Skeletal muscle cell (primary cell): ENCODE measurements around the gene UBP1.
"Not testable (repeated sequence)": the region's sequence is repeated elsewhere in the genome, so short reads cannot be mapped to it uniquely, and the experiment has no call there.

Experiments used
- DNase-seq: peaks from one replicate; pipeline ENCODE4 v3.0.0-alpha.2; 2010; ENCODE audit warnings: low read depth
- H3K4me3 ChIP-seq: 2 replicates; pipeline ENCODE4 v1.5.1; 2011; ENCODE audit warnings: low read depth, mild to moderate bottlenecking, control low read depth, low read length, moderate library complexity

UBP1 gene

DNA sequence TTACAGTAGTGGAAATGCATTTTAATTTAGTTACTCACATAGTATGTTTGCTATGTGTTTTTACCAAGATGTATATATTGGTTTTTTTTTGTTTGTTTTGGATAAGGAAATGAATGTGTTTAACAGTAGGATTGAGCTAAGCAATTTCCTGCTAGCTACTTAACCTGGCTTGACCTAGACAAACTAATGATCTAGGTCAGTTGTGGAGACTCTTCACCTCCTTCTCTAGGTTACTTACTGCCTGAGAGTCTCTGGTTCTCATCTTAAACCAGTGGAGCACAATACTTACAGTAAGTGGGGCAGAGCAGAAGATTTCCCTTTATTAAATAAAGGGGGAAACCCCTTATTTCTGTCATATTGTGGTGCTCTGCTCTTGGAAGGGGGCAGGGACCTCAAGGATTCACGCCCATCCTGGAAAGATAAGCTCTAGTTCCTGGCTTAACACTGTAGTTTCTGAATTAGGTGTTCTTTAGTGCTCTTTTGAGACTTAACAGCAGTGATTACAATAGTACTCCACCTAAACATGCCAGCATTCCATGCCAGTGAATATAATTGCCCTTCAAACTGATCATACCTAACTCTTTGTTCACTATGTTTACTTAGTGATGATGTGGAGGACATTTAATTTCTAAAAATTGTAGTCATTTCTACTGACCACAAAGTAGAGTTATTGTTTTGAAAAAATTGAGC lies 79.9 kb downstream of the UBP1 start:
- DNase-seq, result peak; percentile 26
- no peak overlapping the region for H3K4me3 ChIP-seq

DNA sequence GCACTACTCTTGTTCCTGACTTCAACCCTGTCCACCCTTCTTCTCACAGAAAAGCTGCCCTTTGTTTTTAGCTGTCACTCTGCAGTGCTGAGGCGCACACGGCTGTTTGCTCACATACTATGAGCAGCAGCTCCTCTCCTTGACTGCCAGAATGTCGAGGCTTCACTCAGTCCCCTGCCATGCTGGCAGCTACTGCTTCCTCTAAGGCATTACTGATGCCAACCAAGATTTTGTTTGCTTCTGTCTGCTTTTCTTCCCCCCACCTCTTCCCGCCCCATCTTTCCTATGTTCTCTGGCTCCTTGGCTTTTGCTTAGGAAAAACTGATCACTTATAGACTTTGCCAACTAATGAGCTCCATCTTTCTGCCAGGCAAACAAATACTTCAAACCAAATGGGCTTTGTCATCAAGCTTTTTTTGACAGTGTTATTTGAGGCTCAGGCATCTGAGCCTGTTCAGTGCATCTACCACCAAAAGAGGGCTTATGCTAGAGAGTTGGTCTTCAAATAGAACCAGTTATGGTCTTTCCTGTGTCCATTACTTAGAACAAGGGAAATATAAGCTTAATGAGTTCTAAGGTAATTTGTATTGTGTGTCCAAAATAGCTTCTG lies 81.9 kb downstream of the UBP1 start:
- no peak for DNase-seq
- H3K4me3 ChIP-seq, result no peak overlapping the region

DNA sequence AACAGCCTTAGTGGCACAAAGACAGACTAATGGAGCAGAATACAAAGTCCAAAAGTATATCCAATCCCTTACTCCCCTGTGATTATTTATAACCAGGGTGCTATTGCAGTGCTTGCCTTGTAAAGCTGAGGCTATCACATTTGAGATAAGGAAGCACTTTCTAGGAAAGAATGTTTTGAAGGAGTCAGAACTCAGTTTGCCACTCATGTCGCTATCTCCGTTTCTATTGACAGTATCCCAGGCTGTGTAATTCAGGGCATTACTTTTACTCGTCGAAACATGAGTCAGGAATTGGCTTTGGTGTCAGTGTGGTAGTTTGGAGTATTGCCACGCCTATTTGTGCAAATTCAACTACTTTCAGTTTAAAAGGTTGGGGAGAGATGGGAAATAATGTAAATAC lies 84.6 kb downstream of the UBP1 start:
- no peak overlapping the region for H3K4me3 ChIP-seq
- no peak for DNase-seq

DNA sequence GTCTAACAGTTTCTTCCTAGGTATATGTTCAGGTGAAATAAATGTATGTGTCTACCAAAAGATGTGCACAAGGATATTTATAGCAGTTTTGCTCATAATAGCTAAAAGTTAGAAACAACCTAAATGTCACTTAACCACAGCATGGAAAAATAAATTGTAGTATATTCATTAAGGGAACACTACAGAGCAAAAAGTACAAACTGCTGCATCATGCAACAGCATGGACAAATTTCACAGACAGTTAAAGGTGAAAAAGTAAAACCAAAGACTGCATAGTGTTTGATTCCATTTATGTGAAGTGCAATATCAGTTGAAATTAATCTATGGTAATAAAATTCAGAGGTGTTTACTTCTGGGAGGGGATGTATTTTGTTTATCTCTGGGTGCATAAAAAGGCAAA lies 100.4 kb downstream of the UBP1 start:
- no peak overlapping the region for H3K4me3 ChIP-seq
- DNase-seq, result no peak

DNA sequence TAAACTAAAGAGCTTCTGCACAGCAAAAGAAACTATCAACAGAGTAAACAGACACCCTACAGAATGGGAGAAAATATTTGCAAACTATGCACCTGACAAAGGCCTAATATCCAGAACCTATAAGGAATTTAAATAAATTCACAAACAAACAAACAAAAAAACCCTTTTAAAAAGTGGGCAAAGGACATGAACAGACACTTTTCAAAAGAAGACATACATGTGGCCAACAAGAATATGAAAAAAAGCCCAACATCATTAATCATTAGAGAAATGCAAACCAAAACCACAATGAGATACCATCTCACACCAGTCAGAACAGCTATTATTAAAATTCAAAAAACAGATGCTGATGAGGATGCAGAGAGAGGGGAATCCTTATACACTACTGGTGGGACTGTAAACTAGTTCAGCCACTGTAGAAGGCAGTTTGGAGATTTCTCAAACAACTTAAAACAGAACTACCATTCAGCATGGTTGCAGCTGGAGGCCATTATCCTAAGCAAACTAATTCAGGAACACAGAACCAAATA lies 101.2 kb downstream of the UBP1 start:
- H3K4me3 ChIP-seq, DNase-seq: not testable (repeated sequence)
